Activated CD4-positive, alpha-beta T cell treated with anti-CD3 and anti-CD28 coated beads, Interleukin-2, amount 10 ng/mL, durations not matched to agents 7 days and 5 days (primary cell): ENCODE results near the gene HS3ST5. TPM values are rescaled to one million over a fixed set of nuclear protein-coding genes. Genes with fewer than 3 reads are reported as not detected.

Experiments
- CTCF ChIA-PET: fragments of 350-600 bp; sonication (Branson Sonifier 250); formaldehyde crosslinking; loops from one replicate; lab custom pipeline; 2021; ENCODE audit warnings: antibody characterized with exemption; lab: Charles Lee
- POLR2A ChIA-PET: fragments of 350-600 bp; sonication (Branson Sonifier 250); formaldehyde crosslinking; loops from one replicate; lab custom pipeline; 2021; ENCODE audit warnings: antibody characterized with exemption; lab: Charles Lee
- DNase-seq: peaks from one replicate; pipeline ENCODE4 v3.0.0-alpha.2; 2020
- H3K27ac Mint-ChIP-seq: one replicate; pipeline ENCODE4 v1.8.0; 2021; ENCODE audit warnings: mild to moderate bottlenecking, moderate library complexity, mixed read lengths
- H3K27me3 Mint-ChIP-seq: one replicate; pipeline ENCODE4 v1.8.0; 2021; ENCODE audit warnings: mixed read lengths
- H3K36me3 Mint-ChIP-seq: one replicate; pipeline ENCODE4 v1.8.0; 2021; ENCODE audit warnings: low read depth, mixed read lengths
- H3K4me1 Mint-ChIP-seq: one replicate; pipeline ENCODE4 v1.8.0; 2021; ENCODE audit warnings: mixed read lengths
- H3K4me3 Mint-ChIP-seq: one replicate; pipeline ENCODE4 v1.8.0; 2021; ENCODE audit warnings: mild to moderate bottlenecking, moderate library complexity, mixed read lengths
- H3K9me3 Mint-ChIP-seq: one replicate; pipeline ENCODE4 v1.8.0; 2021; ENCODE audit warnings: mixed read lengths
- total RNA-seq, 2 experiments: library from RNA; stranded (reverse); gene quantifications; one replicate each; pipeline ENCODE4 v1.2.3, GENCODE V29; 2021

The HS3ST5 gene, protein sequence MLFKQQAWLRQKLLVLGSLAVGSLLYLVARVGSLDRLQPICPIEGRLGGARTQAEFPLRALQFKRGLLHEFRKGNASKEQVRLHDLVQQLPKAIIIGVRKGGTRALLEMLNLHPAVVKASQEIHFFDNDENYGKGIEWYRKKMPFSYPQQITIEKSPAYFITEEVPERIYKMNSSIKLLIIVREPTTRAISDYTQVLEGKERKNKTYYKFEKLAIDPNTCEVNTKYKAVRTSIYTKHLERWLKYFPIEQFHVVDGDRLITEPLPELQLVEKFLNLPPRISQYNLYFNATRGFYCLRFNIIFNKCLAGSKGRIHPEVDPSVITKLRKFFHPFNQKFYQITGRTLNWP
- total RNA-seq: not detected

DNA sequence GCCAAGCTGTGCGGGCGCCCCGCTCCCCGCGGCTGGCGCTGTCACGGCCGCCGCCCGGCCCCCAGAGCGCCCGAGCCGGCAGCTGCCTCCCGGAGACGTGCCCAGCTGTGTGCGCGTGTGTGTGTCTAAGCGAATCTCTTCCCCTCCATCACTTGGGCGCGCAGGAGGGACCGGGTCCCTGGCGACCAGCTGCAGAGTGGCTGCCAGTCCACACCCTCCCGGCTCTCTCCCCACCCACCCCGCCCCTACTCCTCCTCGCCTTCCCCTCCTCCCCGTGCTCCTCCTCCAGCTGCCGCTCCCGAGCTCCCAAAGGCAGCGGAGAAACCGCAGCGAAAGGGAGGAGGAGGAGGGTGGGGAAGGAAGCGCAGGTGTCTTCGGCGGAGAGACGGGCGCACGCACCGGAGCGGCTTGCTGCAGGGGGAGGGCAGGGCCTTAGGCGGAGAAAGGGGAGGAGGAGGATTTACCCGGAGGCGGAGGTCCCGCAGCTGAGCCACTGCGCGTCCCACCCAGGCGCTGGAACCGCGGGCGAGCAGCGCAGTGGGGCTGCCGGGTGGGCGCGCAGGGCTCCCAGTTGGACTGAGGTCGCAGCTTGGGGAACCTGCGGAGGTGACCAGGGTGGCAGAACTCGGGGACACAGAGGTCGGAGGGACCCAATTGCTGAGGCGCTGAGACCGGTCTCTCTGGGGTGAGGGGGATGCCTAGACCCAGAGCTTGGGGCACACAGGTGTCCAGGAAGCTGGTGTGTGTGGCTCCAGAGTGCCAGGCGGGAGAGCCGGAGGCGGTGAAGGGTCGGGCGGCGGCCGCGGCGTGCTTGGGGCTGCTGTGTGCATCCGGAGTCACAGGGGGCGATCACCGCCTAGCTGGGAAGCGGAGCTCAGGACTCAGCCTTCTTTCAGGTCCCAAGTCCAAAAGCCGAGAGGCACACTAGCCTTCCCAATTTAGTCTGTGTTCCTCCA lies at the start of gene HS3ST5:
TSS of gene HS3ST5 (minus strand) at position 198 of the 956 bp plus-strand sequence. CDS start 280,178 bp downstream, outside the sequence.
- Mint-ChIP-seq H3K4me3 (no peak within 1 kb of the TSS), H3K4me1 (no peaks in the 10 kb centered on the region), H3K36me3 (no peaks in the 10 kb centered on the region), H3K9me3 (no peaks in the 10 kb centered on the region), H3K27me3 (peaks cover 42% of the 10 kb centered on the region), H3K27ac (no peak within 1 kb of the TSS)
- DNase-seq: no peak
- POLR2A ChIA-PET: no interaction called here
- CTCF ChIA-PET: no interaction called here

DNA sequence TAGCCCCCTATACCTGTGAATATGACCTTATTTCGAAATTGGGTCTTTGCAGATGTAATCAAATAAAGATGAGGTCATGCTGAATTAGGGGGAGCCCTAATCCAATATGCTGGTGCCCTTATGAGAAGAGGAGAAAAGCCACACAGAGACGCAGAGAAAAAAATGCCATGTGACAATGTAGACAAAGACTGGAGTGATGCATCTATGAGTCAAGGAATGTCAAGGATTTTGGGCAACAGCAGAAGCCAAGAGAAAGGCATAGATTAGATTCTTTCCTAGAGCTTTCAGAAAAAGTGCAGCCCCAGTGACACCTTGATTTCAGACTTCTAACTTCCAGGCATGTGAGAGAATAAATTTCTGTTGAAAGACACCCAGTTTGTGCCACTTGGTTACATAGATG lies 47.4 kb upstream of the HS3ST5 start:
- CTCF ChIA-PET: no interaction called here
- POLR2A ChIA-PET: no interaction called here
- Mint-ChIP-seq H3K9me3 (no peaks in the 10 kb centered on the region), H3K4me1 (no peaks in the 10 kb centered on the region), H3K4me3 (no peak overlapping the region), H3K27ac (no peak overlapping the region), H3K27me3 (no peaks in the 10 kb centered on the region), H3K36me3 (no peaks in the 10 kb centered on the region)
- DNase-seq: no peak

DNA sequence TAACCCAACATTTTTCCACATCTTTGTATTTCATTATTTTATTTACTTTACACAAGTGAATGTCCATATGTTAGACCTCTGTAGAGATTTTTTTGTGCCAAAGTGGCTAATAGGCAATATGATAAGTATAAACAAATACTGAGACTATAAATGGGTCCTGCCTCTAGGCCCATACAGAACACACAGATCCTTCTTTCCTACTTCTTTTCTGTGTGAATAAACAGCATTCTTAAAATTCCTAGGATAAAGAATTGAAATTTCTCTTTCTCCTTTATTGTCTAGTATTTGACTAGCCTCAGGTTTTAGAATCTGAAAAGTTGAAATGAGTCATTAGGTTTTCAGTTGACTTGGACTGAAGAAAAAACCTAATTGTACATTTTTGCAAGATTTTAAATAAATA lies 46.3 kb upstream of the HS3ST5 start:
- no peaks in the 10 kb centered on the region for H3K9me3 Mint-ChIP-seq
- H3K36me3 Mint-ChIP-seq: no peaks in the 10 kb centered on the region
- no peak for DNase-seq
- ChIA-PET CTCF (no interaction called here), POLR2A (no interaction called here)
- H3K4me1 Mint-ChIP-seq: no peaks in the 10 kb centered on the region
- H3K27me3 Mint-ChIP-seq: no peaks in the 10 kb centered on the region
- H3K27ac Mint-ChIP-seq: no peak overlapping the region
- no peak overlapping the region for H3K4me3 Mint-ChIP-seq

DNA sequence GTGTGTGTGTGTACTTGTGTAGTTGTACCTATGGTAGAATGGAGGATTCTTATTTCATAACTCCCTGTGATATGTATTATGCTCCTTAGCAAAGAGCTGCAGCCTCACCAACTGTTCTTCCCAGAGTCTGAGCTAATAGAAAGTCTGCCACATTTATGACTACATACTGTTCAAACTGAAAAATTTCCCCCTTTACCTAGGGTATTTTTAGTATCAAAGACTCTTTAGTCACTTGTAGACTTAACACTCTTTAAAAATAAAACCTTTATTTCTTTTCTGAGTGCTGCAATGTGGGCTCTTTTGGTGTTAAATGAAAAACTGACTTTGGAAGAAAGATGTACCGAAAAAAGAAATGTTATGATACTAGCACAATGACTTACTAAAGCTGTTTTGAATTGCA lies 39.6 kb upstream of the HS3ST5 start:
- H3K27me3 Mint-ChIP-seq: no peaks in the 10 kb centered on the region
- no peak for DNase-seq
- H3K27ac Mint-ChIP-seq: no peak overlapping the region
- POLR2A ChIA-PET: no interaction called here
- CTCF ChIA-PET: no interaction called here
- H3K4me1 Mint-ChIP-seq: no peaks in the 10 kb centered on the region
- no peak overlapping the region for H3K4me3 Mint-ChIP-seq
- no peaks in the 10 kb centered on the region for H3K9me3 Mint-ChIP-seq
- no peaks in the 10 kb centered on the region for H3K36me3 Mint-ChIP-seq

DNA sequence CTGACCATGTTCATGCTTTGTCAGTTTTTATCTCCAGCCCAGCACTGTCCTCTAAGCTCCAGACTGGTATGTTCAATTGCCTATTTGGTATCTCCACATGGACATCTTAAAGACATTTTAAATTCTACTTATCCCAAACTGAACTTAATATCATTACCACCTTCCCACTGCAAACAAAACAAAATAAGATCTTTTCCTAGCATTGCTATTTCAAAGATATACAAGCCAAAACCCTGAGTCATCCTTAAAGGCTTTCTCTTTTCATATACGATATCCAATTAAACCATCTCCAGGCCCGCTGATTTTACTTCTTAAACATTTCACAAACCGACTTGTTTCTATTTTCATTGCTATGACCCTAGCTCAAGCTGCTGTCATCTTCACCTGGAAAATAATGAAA lies 35.1 kb upstream of the HS3ST5 start:
- H3K36me3 Mint-ChIP-seq: no peaks in the 10 kb centered on the region

DNA sequence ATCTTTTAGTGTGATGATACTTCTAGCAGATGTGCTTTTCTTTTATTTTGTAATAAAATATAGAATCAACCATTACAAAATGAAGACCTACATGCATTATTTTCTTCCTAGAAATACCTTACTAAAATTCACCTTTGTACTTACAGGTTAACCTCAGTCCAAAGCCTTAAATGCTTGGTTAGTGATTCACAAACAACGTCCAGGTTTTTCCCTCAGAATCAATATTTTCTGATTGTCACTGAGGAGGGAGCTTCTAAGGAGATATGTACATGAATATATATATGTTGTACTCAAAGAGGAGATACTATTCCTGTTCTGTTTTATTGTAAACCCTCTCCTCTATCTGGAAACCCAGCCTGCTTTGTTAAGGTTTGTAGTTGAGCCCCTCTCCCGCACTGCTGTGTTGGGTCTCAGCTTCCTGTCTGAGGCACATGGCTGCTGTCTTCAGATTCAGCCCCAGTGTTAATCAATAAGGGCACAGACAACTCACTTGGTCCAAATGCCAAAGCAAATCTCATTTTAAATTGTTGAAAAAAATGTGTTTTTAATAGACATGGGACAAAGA lies 33.9 kb upstream of the HS3ST5 start:
- no peaks in the 10 kb centered on the region for H3K27me3 Mint-ChIP-seq
- no peak overlapping the region for H3K4me3 Mint-ChIP-seq
- no peaks in the 10 kb centered on the region for H3K9me3 Mint-ChIP-seq
- ChIA-PET POLR2A (no interaction called here), CTCF (no interaction called here)
- no peaks in the 10 kb centered on the region for H3K4me1 Mint-ChIP-seq
- H3K36me3 Mint-ChIP-seq: no peaks in the 10 kb centered on the region
- DNase-seq: no peak
- H3K27ac Mint-ChIP-seq: no peak overlapping the region

More for the DNA sequence above, 35.1 kb upstream of the HS3ST5 start:
- Mint-ChIP-seq H3K27me3 (no peaks in the 10 kb centered on the region), H3K9me3 (no peaks in the 10 kb centered on the region), H3K4me1 (no peaks in the 10 kb centered on the region), H3K4me3 (no peak overlapping the region), H3K27ac (no peak overlapping the region)
- no peak for DNase-seq
- CTCF ChIA-PET: no interaction called here
- POLR2A ChIA-PET: no interaction called here

DNA sequence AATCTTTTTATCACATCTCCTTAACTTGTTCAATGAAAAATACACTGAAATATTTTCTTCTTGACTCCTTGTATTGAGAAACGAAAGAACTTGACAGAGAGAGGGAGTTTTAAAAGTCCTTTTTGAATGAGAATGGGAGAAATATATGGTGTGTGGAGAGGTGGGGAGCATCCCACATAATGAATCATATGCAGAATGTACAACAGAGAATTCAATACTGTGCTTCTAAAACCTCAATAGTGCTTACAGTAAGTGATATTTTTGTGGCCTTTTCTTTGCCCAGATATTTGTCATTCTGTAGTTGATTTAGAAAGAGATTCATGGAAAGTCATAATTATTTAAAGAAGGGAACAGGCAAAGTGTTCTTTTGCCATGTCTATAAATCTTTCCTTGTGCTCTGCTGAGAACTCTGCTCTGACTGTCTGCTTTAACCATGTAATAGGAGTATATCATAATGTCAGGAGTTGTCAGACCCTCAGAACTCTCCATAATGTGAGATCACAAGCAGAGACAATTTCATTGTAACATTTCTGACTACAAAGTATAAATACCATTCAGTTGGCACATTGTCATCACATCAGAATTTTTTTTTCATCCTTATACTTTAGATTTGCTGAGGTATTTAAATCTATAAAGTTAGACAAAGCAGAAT lies 32.8 kb upstream of the HS3ST5 start:
- DNase-seq: no peak
- CTCF ChIA-PET: no interaction called here
- no peaks in the 10 kb centered on the region for H3K9me3 Mint-ChIP-seq
- POLR2A ChIA-PET: no interaction called here
- H3K4me3 Mint-ChIP-seq: no peak overlapping the region
- H3K27ac Mint-ChIP-seq: no peak overlapping the region
- H3K27me3 Mint-ChIP-seq: no peaks in the 10 kb centered on the region
- H3K36me3 Mint-ChIP-seq: no peaks in the 10 kb centered on the region
- H3K4me1 Mint-ChIP-seq: no peaks in the 10 kb centered on the region

DNA sequence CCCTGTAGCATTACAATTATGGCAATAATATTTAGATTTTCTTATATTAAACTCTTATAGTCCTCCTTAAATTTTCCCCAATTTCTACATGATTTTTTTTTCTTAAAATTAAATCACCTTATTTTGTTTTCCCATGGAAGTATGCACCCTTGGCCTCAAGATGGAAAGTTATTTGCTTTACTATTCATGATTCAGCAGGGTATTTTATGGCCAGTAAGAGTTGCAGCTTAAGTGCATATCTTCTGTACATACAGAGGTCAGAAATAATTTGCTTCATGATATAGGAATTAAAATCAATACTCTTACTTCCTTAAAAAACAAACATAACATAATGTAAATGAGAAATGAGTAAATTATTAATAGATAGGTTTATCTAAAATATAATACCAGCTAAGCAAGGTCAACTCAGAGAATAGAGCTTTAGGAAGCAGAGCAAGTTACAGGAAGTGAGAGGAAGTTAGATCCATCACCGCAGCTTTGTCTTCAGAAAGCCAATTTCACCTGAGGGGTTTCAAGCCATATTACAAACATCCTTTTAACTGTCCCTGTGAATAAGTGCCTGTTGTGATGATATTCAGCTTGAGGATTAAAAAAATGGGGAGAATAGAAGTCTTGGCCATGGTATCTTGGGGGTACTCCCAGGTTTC lies 24.6 kb upstream of the HS3ST5 start:
- no peak for DNase-seq
- ChIA-PET CTCF (no interaction called here), POLR2A (no interaction called here)

DNA sequence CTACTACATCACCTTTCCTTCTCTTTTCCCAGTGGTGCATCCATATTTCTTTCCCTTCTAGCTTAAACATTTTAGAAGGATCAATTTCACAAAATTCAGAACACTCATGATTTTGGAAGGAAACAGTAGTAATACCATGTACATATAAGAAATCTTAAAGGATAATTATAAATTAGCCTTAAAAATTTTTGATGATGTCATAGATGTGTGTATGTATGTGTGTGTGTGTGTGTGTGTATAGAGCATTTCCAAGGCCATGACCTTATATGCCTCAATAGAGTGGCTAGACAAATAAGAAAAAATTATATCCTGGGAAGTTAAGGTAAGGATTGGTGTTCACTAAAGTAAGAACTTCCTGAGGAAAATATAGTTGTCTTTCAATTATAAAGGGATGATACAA lies 24.1 kb upstream of the HS3ST5 start:
- no peak for DNase-seq
- H3K36me3 Mint-ChIP-seq: no peaks in the 10 kb centered on the region
- POLR2A ChIA-PET: no interaction called here
- no peak overlapping the region for H3K4me3 Mint-ChIP-seq
- H3K9me3 Mint-ChIP-seq: no peaks in the 10 kb centered on the region
- no peaks in the 10 kb centered on the region for H3K27me3 Mint-ChIP-seq
- no peak overlapping the region for H3K27ac Mint-ChIP-seq
- CTCF ChIA-PET: no interaction called here
- H3K4me1 Mint-ChIP-seq: no peaks in the 10 kb centered on the region

More for the DNA sequence above, 24.6 kb upstream of the HS3ST5 start:
- Mint-ChIP-seq H3K27ac (no peak overlapping the region), H3K9me3 (no peaks in the 10 kb centered on the region), H3K4me3 (no peak overlapping the region), H3K4me1 (no peaks in the 10 kb centered on the region), H3K36me3 (no peaks in the 10 kb centered on the region), H3K27me3 (no peaks in the 10 kb centered on the region)

DNA sequence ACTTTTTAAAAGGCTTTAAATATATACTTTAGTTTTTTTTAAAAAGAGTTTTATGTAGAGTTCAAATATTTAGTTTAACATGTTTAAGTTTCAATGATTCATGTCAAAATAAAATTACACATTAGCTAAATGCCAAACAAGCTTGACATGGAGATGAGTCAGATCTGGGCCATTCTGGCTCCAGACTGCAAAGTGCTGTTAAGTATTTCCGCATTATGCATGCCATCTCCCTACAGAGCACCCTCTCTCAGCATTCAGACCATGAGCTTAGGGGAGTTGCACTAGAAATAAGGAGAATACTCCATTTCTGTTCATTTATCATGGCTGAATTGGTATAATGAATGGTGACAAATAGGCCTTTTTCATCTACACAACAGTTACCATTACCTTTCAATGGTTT lies 21.5 kb upstream of the HS3ST5 start:
- no peak for DNase-seq
- Mint-ChIP-seq H3K36me3 (no peaks in the 10 kb centered on the region), H3K4me3 (no peak overlapping the region), H3K9me3 (no peaks in the 10 kb centered on the region), H3K4me1 (no peaks in the 10 kb centered on the region), H3K27ac (no peak overlapping the region), H3K27me3 (no peaks in the 10 kb centered on the region)
- POLR2A ChIA-PET: no interaction called here
- CTCF ChIA-PET: no interaction called here

DNA sequence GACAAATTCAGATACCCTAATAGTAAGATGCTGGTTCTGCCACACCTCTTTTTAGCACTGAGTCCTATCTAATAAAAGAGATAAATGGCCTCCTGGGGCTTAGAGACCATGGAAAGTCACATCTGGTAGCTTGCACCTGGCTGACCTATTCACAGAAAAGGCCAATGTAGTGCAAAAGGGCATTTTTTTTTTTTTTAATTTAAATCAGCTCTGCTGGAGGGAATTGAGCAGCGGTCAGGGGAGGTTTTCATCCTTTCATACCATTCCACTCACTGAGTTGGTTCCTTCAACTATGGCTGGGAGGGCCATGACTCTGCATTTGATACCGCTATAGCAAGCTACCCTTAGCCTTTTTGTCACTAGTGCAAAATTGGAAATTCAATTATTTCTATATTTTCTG lies 20.1 kb upstream of the HS3ST5 start:
- CTCF ChIA-PET: no interaction called here

DNA sequence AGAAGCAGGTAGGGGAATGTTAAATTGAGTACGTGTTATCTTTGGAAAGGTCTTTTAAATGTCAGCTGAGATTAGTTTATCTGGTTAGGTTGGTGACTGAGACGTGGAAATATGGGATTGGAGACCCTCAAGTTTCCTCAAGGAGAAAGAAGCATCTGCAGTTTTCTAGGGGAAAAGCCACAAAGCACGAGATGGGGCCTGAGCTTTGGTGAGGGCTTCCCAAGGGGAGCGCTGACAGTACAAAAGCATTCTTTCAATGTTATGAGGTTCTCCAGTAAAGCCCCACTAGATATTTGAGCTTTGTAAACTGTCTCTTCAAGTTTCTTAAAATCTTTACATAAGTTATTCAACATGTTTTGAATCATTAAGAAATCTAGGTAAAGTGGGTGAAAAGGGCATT lies 19.6 kb upstream of the HS3ST5 start:
- H3K36me3 Mint-ChIP-seq: no peaks in the 10 kb centered on the region
- CTCF ChIA-PET: no interaction called here

More for the DNA sequence above, 20.1 kb upstream of the HS3ST5 start:
- Mint-ChIP-seq H3K27me3 (no peaks in the 10 kb centered on the region), H3K36me3 (no peaks in the 10 kb centered on the region), H3K4me1 (no peaks in the 10 kb centered on the region), H3K4me3 (no peak overlapping the region), H3K27ac (no peak overlapping the region), H3K9me3 (no peaks in the 10 kb centered on the region)
- POLR2A ChIA-PET: no interaction called here
- DNase-seq: no peak

More for the DNA sequence above, 19.6 kb upstream of the HS3ST5 start:
- H3K4me1 Mint-ChIP-seq: no peaks in the 10 kb centered on the region
- H3K27ac Mint-ChIP-seq: no peak overlapping the region
- POLR2A ChIA-PET: no interaction called here
- no peaks in the 10 kb centered on the region for H3K9me3 Mint-ChIP-seq
- no peaks in the 10 kb centered on the region for H3K27me3 Mint-ChIP-seq
- no peak overlapping the region for H3K4me3 Mint-ChIP-seq
- DNase-seq: no peak
